HepG2 (cell line): ENCODE measurements around the gene DHX34. TPM values are rescaled to one million over a fixed set of nuclear protein-coding genes. Genes with fewer than 3 reads are reported as not detected.

Experiments used
- EEA1 ChIP-seq: sonication (generic); formaldehyde crosslinking; IDR thresholded peaks from 2 replicates; pipeline ENCODE4 v1.5.1; 2020; ENCODE audit warnings: mild to moderate bottlenecking, missing genetic modification reagents, borderline replicate concordance
- EHMT2 ChIP-seq: fragments of 200-600 bp; sonication (generic); IDR thresholded peaks from 2 replicates; pipeline ENCODE4 v1.7.0; 2017; ENCODE audit warnings: antibody characterized with exemption, low read depth, low read length, borderline replicate concordance
- EZH2 ChIP-seq: conservative IDR thresholded peaks from 2 replicates; pipeline ENCODE4 v1.6.1; 2012; ENCODE audit warnings: mild to moderate bottlenecking, low read depth, low read length, moderate library complexity
- FOSL2 ChIP-seq: sonication (generic); formaldehyde crosslinking; IDR thresholded peaks from 2 replicates; pipeline ENCODE4 v1.4.0; 2020; ENCODE audit warnings: missing genetic modification reagents
- HNF4G ChIP-seq, 2 experiments: sonication (generic) in 1 of 2; formaldehyde crosslinking in 1 of 2; IDR thresholded peaks; 2 replicates each; pipeline versions ENCODE4 v1.4.0 to v1.6.1; 2011 to 2020; ENCODE audit warnings: borderline replicate concordance in 2 of 2, low read depth in 2 of 2, mild to moderate bottlenecking in 2 of 2, low read length in 1 of 2, missing genetic modification reagents in 1 of 2, moderate library complexity in 1 of 2
- SNRNP70 ChIP-seq: fragments of 200-400 bp; formaldehyde crosslinking; IDR thresholded peaks from 2 replicates; pipeline ENCODE4 v1.6.1; 2017; ENCODE audit warnings: mild to moderate bottlenecking, low read depth, low read length, moderate library complexity
- SOX13 ChIP-seq, 3 experiments: fragments of 450-650 bp in 1 of 3; sonication (generic) in 1 of 3; formaldehyde crosslinking in 1 of 3; IDR thresholded peaks in 2 of 3; conservative IDR thresholded peaks in 1 of 3; 2 replicates each; pipeline versions ENCODE4 v1.5.0 to v1.6.1; 2016 to 2020; ENCODE audit warnings: antibody characterized with exemption in 1 of 3, mild to moderate bottlenecking in 1 of 3, missing compliant biosample characterization in 1 of 3, missing genetic modification reagents in 1 of 3, moderate library complexity in 1 of 3
- XRCC5 ChIP-seq: fragments of 200-400 bp; formaldehyde crosslinking; optimal IDR thresholded peaks from 2 replicates; pipeline ENCODE3; 2017; ENCODE audit warnings: mild to moderate bottlenecking, low read length
- ZBTB20 ChIP-seq: sonication (generic); formaldehyde crosslinking; IDR thresholded peaks from 2 replicates; pipeline ENCODE4 v1.8.1; 2023; ENCODE audit warnings: missing genetic modification reagents, low read depth, mild to moderate bottlenecking, borderline replicate concordance
- ZNF609 ChIP-seq: sonication (generic); formaldehyde crosslinking; IDR thresholded peaks from 2 replicates; pipeline ENCODE4 v1.4.0; 2020; ENCODE audit warnings: mild to moderate bottlenecking, missing genetic modification reagents, borderline replicate concordance
- polyA plus RNA-seq, 8 experiments: library from polyadenylated mRNA; depleted of rRNA in 3 of 8; stranded (reverse) in 7 of 8; unstranded in 1 of 8; fragments of >200 nt; fragmentation: Illumina TruSeq in 4 of 8; extraction: Trizol in 4 of 8; gene quantifications; 2 replicates each; pipeline versions ENCODE4 v1.2.1 to v1.2.3, GENCODE V29; 2011 to 2016; ENCODE audit warnings: low read depth in 4 of 8, missing spikeins in 1 of 8, mixed read lengths in 1 of 8; ENCODE audit not compliant: insufficient read depth in 1 of 8
- total RNA-seq, 5 experiments: library from RNA; depleted of rRNA; stranded (reverse); fragments of >200 nt; fragmentation: Illumina TruSeq; extraction: Trizol; gene quantifications; 2 replicates each; pipeline ENCODE4 v1.2.3, GENCODE V29; 2016; ENCODE audit warnings: low read depth in 1 of 5
- TF ChIP-seq, protein P1 (sequence below): sonication (generic); formaldehyde crosslinking; IDR thresholded peaks from 2 replicates; pipeline ENCODE4 v1.8.1; 2022; ENCODE audit warnings: low read depth, mild to moderate bottlenecking, missing genetic modification reagents
- TF ChIP-seq, protein P2 (sequence below): sonication (generic); formaldehyde crosslinking; IDR thresholded peaks from 2 replicates; pipeline ENCODE4 v1.4.0; 2020; ENCODE audit warnings: missing genetic modification reagents; ENCODE audit errors: not compliant biosample characterization
- TF ChIP-seq, protein P3 (sequence below): sonication (generic); formaldehyde crosslinking; IDR thresholded peaks from 2 replicates; pipeline ENCODE4 v1.5.0; 2020; ENCODE audit warnings: mild to moderate bottlenecking, missing genetic modification reagents
- TF ChIP-seq, protein P4 (sequence below), 2 experiments: sonication (generic) in 1 of 2; formaldehyde crosslinking in 1 of 2; IDR thresholded peaks; 2 replicates each; pipeline versions ENCODE4 v1.4.0 to v1.6.1; 2018 to 2020; ENCODE audit warnings: missing genetic modification reagents in 2 of 2, borderline replicate concordance in 1 of 2, low read depth in 1 of 2, mild to moderate bottlenecking in 1 of 2, missing biosample characterization in 1 of 2

DHX34 gene
- total and polyA plus RNA-seq, 2 of the 13 experiments (the other 11 are each of a cell fraction or from before 2014, with no cell fraction given) = 9.2 to 12.0 TPM

DNA sequence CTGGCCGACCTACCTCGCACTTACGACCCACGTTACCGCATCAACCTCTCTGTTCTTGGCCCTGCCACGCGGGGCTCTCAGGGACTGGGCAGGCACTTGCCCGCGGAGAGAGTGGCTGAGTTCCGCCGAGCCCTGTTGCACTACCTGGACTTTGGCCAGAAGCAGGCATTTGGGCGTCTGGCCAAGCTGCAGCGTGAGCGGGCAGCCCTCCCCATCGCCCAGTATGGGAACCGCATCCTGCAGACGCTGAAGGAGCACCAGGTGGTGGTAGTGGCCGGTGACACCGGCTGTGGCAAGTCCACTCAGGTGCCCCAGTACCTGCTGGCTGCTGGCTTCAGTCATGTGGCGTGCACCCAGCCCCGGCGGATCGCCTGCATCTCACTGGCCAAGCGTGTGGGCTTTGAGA is 4.2 kb downstream of the DHX34 start (continued):
- TF ChIP-seq ZNF609 (CRISPR knock-in tag) (peak; percentile 57; the same call in 1 of the 2 replicates), XRCC5 (peak; percentile 39), EHMT2 (no peak), SOX13 (IDR thresholded peaks at IDR 0.05) (no peak), SOX13 (CRISPR knock-in tag; conservative IDR thresholded peaks at IDR 0.05 in 1 of 2, IDR thresholded peaks at IDR 0.05 in 1 of 2) (peak in 1 of 2 experiments; percentile 23; a peak in 1 of 4 replicates), EEA1 (0 out of 2 replicates have a peak, but pooled peaks have one; percentile 53), EZH2 (no peak), ZBTB20 (peak; percentile 55; the same call in 1 of the 2 replicates), HNF4G (IDR thresholded peaks at IDR 0.05; ENCODE audit: borderline replicate concordance, low read depth, low read length) (peak; percentile 93), HNF4G (CRISPR knock-in tag; IDR thresholded peaks at IDR 0.05; ENCODE audit: borderline replicate concordance, low read depth) (peak; percentile 93; the same call in 1 of the 2 replicates), FOSL2 (CRISPR knock-in tag) (peak; percentile 62; the same call in 1 of the 2 replicates), SNRNP70 (no peak)
- TF ChIP-seq, protein P1, sequence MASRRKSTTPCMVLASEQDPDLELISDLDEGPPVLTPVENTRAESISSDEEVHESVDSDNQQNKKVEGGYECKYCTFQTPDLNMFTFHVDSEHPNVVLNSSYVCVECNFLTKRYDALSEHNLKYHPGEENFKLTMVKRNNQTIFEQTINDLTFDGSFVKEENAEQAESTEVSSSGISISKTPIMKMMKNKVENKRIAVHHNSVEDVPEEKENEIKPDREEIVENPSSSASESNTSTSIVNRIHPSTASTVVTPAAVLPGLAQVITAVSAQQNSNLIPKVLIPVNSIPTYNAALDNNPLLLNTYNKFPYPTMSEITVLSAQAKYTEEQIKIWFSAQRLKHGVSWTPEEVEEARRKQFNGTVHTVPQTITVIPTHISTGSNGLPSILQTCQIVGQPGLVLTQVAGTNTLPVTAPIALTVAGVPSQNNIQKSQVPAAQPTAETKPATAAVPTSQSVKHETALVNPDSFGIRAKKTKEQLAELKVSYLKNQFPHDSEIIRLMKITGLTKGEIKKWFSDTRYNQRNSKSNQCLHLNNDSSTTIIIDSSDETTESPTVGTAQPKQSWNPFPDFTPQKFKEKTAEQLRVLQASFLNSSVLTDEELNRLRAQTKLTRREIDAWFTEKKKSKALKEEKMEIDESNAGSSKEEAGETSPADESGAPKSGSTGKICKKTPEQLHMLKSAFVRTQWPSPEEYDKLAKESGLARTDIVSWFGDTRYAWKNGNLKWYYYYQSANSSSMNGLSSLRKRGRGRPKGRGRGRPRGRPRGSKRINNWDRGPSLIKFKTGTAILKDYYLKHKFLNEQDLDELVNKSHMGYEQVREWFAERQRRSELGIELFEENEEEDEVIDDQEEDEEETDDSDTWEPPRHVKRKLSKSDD (CRISPR knock-in tag) = no peak
- TF ChIP-seq, protein P2, sequence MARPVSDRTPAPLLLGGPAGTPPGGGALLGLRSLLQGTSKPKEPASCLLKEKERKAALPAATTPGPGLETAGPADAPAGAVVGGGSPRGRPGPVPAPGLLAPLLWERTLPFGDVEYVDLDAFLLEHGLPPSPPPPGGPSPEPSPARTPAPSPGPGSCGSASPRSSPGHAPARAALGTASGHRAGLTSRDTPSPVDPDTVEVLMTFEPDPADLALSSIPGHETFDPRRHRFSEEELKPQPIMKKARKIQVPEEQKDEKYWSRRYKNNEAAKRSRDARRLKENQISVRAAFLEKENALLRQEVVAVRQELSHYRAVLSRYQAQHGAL (CRISPR knock-in tag) = no peak
- TF ChIP-seq, protein P3, sequence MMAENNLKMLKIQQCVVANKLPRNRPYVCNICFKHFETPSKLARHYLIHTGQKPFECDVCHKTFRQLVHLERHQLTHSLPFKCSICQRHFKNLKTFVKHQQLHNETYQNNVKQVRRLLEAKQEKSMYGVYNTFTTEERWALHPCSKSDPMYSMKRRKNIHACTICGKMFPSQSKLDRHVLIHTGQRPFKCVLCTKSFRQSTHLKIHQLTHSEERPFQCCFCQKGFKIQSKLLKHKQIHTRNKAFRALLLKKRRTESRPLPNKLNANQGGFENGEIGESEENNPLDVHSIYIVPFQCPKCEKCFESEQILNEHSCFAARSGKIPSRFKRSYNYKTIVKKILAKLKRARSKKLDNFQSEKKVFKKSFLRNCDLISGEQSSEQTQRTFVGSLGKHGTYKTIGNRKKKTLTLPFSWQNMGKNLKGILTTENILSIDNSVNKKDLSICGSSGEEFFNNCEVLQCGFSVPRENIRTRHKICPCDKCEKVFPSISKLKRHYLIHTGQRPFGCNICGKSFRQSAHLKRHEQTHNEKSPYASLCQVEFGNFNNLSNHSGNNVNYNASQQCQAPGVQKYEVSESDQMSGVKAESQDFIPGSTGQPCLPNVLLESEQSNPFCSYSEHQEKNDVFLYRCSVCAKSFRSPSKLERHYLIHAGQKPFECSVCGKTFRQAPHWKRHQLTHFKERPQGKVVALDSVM (CRISPR knock-in tag) = peak; percentile 60; the same call in 1 of the 2 replicates
- TF ChIP-seq, protein P4, sequence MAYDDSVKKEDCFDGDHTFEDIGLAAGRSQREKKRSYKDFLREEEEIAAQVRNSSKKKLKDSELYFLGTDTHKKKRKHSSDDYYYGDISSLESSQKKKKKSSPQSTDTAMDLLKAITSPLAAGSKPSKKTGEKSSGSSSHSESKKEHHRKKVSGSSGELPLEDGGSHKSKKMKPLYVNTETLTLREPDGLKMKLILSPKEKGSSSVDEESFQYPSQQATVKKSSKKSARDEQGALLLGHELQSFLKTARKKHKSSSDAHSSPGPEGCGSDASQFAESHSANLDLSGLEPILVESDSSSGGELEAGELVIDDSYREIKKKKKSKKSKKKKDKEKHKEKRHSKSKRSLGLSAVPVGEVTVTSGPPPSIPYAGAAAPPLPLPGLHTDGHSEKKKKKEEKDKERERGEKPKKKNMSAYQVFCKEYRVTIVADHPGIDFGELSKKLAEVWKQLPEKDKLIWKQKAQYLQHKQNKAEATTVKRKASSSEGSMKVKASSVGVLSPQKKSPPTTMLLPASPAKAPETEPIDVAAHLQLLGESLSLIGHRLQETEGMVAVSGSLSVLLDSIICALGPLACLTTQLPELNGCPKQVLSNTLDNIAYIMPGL (CRISPR knock-in tag; IDR thresholded peaks at IDR 0.05; ENCODE audit: borderline replicate concordance in 1 of 2, low read depth in 1 of 2) = peak in 1 of 2 experiments; percentile 55; a peak in 1 of 4 replicates
